H1 (cell line): ENCODE measurements around the gene CALR. TPM values are rescaled to one million over a fixed set of nuclear protein-coding genes. Genes with fewer than 3 reads are reported as not detected.

ENCODE experiments used
- EZH2 ChIP-seq: fragments of 200-600 bp; sonication (generic); IDR thresholded peaks from 2 replicates; pipeline ENCODE4 v1.7.1; 2012; ENCODE audit warnings: low read depth, mild to moderate bottlenecking, moderate library complexity, low read length, inconsistent platforms; ENCODE audit not compliant: severe bottlenecking
- MAFK ChIP-seq: IDR thresholded peaks from 2 replicates; pipeline ENCODE4 v1.6.1; 2012; ENCODE audit warnings: low read depth, mild to moderate bottlenecking, improper control_type of control experiment, low read length
- NANOG ChIP-seq: IDR thresholded peaks from 2 replicates; pipeline ENCODE4 v1.6.1; 2011; ENCODE audit warnings: low read length, low read depth, mild to moderate bottlenecking, inconsistent platforms; ENCODE audit not compliant: insufficient read depth, poor library complexity, severe bottlenecking
- SP4 ChIP-seq: IDR thresholded peaks from 2 replicates; pipeline ENCODE4 v1.6.1; 2012; ENCODE audit warnings: low read length, inconsistent platforms
- USF2 ChIP-seq: IDR thresholded peaks from 2 replicates; pipeline ENCODE4 v1.6.1; 2011; ENCODE audit warnings: low read length, improper control_type of control experiment
- ZNF274 ChIP-seq: IDR thresholded peaks from 2 replicates; pipeline ENCODE4 v1.7.0; 2012; ENCODE audit warnings: low read length, borderline replicate concordance; ENCODE audit errors: extremely low read depth
- polyA plus RNA-seq, 7 experiments: library from polyadenylated mRNA; depleted of rRNA in 3 of 7; stranded (reverse) in 5 of 7; unstranded in 2 of 7; fragments of >200 nt in 5 of 7; fragments of 200-250 nt in 2 of 7; gene quantifications; 1 replicate in 5 of 7; 2 replicates in 1 of 7; 4 replicates in 1 of 7; pipeline versions ENCODE4 v1.2.1 to v1.2.3, GENCODE V29; 2011 to 2013; ENCODE audit warnings: missing spikeins in 2 of 7, mixed read lengths in 2 of 7
- total RNA-seq: library from RNA; stranded (reverse); fragmentation: NEBNext Ultra II Directional; extraction: Animal tissue kit (Norgen Biotek cat#: 25700); gene quantifications from 2 replicates; pipeline ENCODE4 v1.2.1, GENCODE V29; 2021

The CALR gene
- total and polyA plus RNA-seq, 2 of the 8 experiments (the other 6 are each of a cell fraction or from before 2014, with no cell fraction given) = 591 to 1,155 TPM

DNA sequence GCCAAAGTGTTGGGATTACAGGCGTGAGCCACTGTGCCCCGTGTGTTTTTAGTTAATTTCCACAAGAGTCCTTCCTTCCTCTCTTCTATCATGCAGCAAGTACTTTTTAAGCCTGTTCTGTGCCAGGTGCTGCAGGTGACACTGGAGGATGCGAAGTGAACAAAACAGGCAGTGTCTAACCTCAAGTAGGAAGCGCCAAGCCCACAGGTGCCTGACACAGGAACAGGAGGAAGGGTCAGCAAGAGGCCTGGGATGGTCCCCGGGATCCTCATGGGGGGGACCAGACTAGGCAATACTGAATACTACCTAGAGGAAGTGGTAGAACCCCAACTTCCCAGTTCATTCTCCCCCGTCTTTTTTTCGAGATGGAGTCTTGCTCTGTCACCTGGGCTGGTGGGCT, 1.8 kb upstream of the CALR start (continued):
- no peak for TF ChIP-seq USF2
- no peak for TF ChIP-seq NANOG
- no peak for TF ChIP-seq ZNF274
- no peak for TF ChIP-seq SP4
- TF ChIP-seq MAFK = no peak
- no peak for TF ChIP-seq EZH2
